IPS-NIHi7 (cell line): ENCODE results near the gene CHRNA10.
A peak's percentile ranks its signal among the peaks of the same experiment; 100 is the strongest.
"Not testable (repeated sequence)": the region's sequence is repeated elsewhere in the genome, so short reads cannot be mapped to it uniquely, and the experiment has no call there.

Source experiments
- DNase-seq: peaks from one replicate; pipeline ENCODE4 v3.0.0; 2012; ENCODE audit warnings: mixed read lengths; ENCODE audit errors: extremely low spot score

The CHRNA10 gene

DNA sequence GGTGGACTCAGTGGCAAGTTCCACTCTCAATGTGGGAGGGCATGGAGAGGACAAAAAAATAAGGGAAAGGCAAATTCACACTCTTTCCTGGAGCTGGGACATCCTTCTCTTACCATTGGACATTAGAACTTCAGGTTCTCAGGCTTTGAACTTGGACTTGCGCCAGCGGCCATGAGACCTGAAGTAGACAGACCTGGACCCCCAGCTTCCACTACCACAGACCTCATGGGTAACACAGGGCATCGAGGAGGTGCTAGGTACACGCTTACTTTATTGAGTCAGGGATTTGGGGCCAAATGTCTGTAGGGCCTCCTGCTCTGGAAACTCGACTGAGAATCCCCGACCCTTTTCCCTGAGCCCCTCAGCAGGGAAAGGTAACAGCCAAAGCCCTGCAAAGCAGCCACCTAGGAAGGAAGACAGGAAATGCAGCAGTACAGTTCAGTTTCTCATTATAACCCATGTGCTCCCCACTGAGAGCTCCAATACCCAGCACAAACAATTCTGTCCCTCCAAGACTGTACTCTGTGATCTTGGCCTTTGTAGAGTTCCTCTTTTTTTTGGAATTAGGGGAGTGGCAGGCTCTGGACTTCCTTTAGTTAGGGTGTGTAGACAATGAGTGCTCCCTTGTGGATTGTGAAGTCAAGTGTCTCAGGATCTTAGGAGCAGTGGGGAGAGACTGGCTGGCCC is 5.7 kb downstream of the CHRNA10 start:
- no peak for DNase-seq

DNA sequence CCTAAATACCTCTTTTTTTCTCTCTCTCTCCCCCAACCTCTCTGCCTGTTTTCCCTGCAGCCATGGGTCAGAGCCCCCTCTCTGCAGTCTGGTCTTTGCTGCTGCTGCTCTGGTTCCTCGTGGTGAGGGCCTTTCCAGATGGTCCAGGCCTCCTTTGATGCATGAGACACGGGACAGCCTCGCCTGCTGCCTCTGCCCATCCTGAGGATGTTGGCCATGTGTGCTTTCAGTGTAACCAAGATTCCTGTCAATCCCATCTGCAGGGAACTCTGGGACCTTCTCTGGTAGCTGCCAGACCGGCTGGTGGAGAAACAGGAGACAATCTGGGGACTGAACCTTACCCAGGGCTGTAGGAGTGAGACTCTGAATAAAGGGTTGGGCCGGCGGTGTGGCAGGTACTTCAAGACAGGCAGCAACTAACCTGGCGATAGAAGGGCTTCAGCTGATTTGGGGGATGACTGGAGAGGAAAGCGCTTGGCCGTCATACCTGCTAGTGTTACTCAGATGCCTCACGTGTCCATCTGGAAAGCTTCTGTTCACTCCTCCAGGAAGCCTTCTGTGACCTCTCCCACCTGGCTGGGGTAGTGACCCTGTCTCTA is 7.1 kb downstream of the CHRNA10 start:
- no peak for DNase-seq

DNA sequence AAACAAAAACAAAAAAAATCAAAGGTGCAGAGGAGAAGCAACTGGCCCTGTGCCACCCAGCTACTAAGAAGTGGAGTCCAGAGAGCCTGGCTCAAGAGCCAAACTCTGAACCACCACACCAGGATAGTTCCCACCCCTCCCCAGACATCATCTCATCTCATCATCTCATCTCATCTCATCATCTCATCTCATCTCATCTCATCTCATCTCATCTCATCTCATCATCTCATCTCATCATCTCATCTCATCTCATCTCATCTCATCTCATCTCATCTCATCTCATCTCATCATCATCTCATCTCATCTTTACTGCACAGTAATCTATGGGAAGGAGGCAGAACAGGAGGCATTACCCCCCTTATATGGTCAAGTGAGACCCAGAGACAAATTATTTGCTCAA is 8.3 kb downstream of the CHRNA10 start:
- DNase-seq, result no peak

DNA sequence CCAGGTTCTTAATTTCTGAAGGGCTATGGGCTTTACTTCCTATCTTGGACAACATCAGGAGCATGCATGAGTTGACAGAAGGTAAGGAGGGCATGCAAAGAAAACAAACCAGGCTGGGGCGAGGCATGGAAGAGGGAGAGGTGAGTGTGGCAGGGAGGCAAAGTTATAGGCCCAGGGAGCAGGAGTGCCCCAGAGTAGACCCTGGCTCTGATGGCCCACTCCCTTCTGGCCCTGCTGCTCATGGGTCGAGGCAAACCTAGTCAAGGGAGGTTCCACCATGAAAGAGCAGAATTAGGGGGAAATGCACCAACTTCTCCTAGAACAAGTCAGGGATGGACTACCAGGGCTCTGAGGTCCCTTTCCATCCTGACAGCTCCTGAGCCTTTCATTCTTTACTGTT is 10.2 kb downstream of the CHRNA10 start:
- no peak for DNase-seq

DNA sequence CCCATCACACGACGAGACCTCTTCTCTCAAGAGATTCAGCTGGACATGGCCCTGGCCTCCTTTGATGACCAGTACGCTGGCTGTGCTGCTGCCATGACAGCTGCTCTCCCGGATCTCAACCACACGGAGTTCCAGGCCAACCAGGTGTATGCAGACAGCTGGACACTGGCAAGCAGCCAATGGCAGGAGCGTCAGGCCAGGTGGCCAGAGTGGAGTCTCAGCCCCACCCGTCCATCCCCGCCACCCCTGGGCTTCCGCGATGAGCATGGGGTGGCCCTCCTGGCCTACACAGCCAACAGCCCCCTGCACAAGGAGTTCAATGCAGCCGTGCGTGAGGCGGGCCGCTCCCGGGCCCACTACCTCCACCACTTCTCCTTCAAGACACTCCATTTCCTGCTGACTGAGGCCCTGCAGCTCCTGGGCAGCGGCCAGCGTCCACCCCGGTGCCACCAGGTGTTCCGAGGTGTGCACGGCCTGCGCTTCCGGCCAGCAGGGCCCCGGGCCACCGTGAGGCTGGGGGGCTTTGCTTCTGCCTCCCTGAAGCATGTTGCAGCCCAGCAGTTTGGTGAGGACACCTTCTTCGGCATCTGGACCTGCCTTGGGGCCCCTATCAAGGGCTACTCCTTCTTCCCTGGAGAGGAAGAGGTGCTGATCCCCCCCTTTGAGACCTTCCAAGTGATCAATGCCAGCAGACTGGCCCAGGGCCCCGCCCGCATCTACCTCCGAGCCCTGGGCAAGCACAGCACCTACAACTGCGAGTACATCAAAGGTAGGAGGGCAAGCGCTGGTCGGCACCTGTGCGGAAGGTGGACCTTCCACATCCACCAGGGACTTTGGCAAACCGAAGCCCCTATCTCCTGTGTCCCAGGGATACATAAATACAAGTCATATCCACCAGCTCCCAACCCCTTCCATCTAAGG is 11.3 kb downstream of the CHRNA10 start:
- DNase-seq, result no peak

DNA sequence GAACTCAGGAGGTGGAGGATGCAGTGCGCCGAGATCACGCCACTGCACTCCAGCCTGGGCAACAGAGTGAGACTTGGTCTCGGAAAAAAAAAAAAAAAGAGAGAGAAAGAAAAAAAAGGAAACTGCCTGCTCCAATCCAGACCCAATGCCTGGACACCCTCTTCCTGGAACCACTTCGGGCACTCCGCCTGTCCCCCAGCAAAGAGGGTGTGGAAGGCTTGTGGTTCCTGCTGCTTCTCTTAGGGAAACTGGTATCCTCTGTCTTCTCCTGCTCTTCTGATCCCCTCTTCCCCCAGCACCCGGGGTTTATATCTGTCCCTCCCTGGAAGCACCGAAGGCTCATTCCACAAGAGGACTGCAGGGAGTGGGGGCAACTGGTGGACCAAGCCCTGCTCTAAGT is 12.9 kb downstream of the CHRNA10 start:
- DNase-seq, result no peak

DNA sequence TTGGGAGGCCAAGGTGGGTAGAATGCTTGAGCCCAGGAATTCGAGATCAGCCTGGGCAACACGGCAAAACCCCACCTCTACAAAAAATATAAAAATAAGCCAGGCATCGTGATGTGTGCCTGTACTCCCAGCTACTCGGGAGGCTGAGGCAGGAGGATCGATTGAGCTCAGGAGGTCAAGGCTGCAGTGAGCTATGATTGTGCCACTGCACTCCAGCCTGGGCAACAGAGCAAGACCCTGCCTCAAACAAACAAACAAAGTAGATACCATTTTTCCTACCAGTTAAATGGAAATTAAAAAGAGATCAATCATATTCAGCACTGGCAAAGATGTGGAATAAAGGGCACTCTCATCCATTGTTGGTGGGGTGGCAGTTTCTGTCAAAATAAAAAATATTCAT is 13.9 kb downstream of the CHRNA10 start:
- not testable (repeated sequence) for DNase-seq

DNA sequence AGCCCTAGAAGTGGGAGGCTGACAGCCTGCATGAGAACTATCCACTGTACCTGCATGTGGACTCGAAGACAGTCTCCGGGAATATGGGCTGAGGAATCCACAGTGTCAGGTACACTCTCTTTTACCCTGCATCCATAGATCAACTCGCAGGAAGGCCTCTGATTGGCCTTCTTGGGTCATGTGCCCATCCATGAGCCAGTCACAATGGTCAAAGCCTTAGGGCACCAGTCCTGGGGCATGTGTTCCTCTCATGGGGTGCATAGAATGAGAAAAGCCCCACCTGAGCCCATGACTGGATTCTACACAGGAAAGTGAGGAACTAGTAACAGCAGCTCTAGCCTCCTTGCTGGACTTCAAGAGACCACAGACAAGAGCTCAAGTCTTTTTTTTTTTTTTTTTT is 15.6 kb downstream of the CHRNA10 start:
- no peak for DNase-seq

DNA sequence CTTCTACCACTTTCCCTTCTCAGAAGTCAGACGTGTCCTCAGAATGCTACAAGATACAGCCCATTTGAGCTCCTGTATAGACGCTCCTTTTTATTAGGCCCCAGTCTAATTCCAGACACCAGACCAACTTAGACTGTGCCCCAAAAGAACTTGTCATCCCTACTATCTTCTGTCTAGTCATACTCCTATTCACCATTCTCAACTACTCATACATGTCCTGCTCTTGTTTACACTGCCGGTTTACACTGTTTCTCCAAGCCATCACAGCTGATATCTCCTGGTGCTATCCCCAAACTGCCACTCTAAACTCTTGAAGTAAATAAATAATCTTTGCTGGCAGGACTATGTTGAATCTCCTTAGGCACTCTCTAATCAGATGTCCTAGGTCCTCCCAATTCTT is 18.7 kb downstream of the CHRNA10 start:
- DNase-seq, result not testable (repeated sequence)

DNA sequence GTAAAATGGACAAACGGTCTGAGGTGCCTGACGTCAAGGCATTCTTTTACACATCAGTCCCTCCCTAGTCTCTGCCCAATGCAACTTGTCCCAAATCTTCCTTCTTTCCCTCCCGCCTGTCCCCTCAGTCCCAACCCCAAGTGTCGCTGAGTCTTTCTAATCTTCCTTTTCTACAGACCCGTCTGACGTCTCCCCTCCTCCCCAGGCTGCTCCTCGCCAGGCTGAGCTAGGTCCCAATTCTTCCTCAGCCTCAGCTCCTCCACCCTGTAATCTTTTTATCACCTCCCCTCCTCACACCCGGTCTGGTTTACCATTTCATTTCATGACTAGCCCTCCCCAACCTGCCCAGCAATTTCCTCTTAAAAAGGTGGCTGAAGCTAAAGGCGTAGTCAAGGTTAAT is 21.8 kb downstream of the CHRNA10 start:
- not testable (repeated sequence) for DNase-seq

DNA sequence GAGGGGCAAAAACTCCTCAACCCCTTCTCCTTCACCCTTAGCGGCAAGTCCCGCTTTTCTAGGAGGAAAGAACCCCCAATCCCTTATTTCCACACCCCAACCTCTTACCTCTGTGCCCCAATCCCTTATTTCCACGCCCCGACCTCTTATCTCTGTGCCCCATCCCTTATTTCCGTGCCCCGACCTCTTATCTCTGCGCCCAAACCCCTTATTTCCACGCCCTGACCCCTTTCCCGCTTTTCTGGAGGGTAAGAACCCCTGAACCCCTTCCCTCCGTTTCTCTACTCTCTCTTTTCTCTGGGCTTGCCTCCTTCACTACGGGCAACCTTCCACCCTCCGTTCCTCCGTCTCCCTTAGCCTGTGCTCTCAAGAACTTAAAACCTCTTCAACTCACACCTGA is 22.3 kb downstream of the CHRNA10 start:
- DNase-seq, result not testable (repeated sequence)

DNA sequence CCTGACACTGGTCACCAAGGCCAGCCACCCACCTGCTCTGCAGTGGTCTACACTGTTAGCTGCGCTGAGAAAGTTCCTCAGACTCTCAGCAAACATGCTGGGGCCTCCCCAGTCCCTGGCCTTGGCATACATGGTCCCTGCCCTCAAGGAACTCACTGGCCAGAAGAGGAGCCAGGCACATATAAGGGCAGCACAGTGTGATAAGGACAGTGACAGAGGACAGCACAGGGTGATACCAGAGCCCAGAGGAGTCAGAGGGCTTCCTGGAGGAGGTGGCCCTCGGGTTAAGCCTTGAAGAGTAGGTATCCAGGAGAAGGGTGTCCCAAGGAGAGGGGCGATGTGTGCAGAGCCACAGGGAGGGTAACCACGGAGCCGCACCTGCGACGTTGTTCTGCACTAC is 25.6 kb downstream of the CHRNA10 start:
- no peak for DNase-seq

DNA sequence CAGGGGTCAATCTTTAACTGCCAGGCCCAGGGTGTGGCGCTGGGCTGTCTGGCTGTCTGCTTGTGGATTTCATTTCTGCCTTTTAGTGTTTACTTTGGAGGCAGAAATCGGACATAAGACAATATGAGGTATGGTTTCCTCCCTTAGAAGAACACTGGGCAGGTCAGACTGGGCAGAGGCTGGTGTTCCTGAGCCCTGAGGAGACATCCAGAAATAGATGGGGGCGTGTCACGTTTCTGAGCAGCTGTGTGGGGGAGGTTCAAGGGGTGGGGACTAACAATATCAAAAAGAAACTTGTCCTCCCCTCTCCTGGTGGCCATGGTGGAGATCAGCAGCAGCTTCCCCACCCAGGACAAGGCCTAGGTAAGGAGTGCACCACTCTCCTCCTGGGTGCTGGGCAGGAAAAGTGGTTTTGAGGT is 26.4 kb downstream of the CHRNA10 start, which contains the start of gene ART1:
ART1 (plus strand) TSS at position 312 of the 419 bp plus-strand sequence. CDS start 14,086 bp downstream, outside the sequence.
- no peak for DNase-seq

DNA sequence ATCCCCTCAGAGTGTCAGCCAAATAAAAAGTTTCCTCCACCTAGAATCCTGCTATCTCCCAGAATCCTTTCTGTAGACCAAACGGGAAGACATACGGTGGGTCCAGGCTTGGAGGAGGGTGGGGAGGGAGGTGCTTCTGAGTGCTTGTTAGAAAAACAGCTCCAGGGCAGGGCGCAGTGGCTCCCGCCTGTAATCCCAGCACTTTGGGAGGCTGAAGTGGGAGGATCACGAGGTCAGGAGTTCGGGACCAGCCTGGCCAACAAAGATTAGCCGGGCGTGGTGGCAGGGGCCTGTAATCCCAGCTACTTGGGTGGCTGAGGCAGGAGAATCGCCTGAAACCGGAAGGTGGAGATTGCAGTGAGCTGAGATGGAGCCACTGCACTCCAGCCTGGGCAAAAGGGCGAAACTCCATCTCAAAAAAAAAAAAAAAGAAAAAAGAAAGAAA is 28.1 kb downstream of the CHRNA10 start:
- DNase-seq, result not testable (repeated sequence)

DNA sequence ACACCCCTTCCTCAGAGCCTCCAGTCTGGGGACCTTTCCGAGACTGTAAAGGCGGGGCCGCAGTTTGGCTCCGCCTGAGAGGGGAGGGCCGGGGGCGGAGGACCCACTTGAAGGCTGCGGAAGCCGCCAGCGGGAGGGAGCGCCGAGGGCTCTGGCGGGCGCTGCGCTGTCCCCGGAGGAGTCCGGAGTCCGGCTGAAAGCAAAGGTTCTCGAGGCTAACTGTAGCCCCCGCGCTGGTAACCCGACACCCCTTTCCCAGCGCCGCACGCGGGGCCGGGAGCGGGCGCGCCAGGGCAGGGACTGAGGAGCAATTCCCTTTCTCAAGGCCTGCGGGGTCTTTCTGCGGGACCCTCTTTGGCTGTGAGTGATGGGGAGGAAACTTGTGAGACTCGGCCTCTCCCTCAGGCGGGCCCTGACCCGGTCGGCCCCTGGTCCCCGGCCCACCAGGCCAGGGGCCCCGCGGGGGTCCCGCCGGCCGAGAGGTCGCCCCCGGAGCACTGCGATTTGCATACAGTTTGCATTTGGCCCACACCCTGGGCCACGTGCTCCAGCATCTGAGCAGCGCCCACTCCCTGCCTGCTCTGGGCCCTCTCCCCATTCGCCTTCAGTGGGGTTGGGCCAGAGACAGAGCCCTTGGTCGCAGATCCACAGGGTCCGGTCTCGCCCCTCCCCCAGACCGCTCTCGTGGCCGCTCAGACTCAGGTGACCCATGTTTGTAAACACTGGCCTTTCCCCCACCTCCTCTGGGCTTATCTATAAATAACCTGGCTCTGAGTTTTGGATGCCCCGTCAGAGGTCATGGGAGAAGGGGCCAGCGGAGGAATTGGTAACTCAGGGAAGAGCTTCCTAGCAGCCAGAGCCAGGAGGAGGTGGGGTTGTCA is 28.9 kb downstream of the CHRNA10 start:
- peak; percentile 98 for DNase-seq

DNA sequence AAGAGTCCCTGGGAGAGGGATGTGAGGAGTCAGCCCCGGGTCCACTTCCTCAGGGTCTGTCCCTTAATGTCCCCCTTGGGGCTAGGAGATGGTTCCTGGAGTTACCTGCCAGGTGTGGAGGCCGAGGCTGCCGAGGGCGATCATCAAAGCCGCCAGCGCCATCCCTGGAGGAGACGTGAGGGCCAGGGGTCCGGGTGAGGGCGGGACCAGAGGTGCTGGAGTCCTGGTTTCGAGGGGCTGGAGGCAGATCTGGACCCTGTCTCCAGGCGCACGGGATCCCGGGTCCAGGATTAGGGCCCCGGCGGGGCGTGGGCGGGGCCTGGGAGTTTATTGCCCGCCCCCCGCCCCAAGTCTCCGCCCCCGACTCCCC is 29.5 kb downstream of the CHRNA10 start, which contains the start of gene ART5:
ART5 (minus strand) TSS at position 292 of the 370 bp plus-strand sequence; CDS start at position 162, 130 bp downstream.
- no peak for DNase-seq

DNA sequence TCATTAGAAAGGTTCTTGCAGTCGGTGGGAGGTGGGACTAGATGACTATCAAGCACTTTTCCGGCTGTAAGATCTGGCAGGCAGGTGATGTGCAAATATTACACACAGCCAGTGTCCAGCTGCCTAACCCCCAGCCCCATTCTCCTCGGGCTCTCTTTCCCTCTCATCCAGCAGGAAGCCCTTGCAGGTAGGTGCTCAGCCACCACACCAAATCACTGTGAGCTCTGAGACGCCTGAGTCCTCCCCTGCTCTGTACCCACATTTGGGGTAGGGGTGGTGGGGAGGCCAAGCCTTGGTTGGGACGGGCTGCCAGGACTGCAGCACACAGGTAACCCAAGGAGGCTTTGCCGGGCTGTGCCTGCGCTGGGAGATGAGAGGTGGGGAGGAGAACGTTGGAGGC is 30.0 kb downstream of the CHRNA10 start:
- DNase-seq, result no peak

DNA sequence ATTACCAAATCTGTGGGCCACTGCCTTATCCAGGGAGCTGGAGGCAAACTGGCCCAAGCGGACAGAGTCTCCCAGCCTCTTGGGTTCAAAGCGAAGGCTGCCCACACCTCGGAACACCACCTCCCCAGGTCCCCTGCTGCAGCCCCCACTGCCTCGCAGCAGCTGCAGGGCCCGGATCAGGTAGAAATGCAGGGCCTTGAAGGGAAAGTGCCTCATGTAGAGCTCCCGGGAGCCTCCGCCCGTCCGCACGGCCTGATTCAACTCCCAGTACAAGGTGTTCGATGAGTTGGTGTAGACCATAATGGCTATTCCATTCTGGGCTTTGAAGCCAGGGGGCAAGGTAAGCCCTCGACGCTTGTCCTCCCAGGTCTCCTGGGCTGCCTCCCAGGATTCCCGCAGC is 31.3 kb downstream of the CHRNA10 start:
- DNase-seq, result no peak

DNA sequence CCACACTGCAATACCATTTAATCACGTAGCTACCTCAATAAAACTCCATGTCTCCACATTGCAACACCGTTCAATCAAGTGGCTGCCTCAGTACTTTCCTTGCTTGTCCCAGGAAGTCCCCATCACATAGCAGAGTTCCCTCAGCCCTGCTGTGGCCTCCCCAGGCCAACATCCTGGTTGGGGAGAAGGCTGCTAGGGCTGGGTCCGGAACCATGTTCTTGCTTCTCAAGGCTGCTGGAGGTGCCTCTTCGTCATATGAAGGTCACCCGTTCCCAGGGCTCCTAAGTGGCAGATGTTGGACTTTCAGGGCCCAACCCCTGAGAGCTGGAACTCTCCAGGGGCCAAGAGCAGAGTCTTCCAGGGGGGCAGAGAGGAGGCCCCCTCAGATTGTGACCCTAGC is 32.7 kb downstream of the CHRNA10 start:
- no peak for DNase-seq

DNA sequence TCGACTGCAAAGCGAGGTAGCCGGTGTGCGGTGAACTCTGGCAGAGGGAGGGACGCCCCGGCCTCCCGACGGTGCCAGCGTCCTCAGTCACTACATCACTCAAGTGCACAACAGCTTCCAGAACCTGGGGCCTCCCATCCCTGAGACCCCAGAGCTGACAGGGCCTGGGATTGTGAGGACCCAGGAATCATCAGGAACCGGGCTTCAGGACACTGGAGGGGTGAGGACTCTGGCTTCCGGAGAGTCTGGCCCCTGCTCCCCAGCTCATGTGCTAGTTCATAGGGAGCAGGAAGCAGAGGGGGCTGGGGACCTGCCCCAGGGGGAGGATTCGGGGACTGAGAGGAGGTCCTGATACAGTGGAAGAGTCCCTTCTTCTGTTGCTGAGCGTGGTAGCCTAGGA is 34.0 kb downstream of the CHRNA10 start:
- DNase-seq, result no peak

DNA sequence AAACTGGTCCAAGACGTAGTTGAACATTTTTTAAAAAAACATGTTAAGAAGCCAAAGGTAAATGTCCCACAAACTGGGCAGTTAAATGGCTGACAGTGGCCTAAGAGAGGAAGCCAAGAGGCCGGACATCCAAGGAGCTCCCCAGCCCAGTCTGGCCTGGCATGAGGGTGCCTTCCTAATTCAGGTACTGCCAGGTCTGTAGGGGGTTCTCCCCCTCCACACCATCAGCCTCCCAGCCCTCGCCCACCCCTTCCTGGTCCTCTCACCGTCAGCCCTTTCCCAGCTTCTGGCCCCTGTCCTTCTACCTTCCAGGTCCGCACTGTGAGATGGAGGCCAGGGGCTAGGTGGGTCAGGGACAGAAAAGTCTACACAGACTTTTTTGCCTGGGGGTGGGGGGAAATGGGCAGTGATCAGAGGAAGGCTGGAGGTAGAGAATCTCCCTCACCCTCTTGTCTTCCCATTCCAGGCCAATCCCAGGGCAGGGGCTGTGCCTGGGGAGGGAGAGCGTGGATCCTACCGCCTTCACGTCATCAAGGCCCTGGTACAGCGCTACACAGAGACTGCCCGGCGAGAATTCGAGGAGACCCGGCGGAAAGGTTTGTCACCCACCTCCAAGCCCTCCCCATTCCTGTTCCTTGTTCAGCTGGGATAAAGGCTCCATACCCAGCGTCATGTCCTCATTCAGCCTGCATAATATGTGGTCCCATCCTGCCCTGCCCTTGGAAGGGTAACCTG is 35.4 kb downstream of the CHRNA10 start:
- DNase-seq, result no peak
